COLO829 (cell line): ENCODE data around the gene NSD1.
A peak's percentile ranks its signal among the peaks of the same experiment; 100 is the strongest.
"Not testable (repeated sequence)": the region's sequence is repeated elsewhere in the genome, so short reads cannot be mapped to it uniquely, and the experiment has no call there.

Experiments
- DNase-seq: peaks from one replicate; pipeline ENCODE4 v3.0.0; 2012; ENCODE audit warnings: low spot score

NSD1 gene

GRCh38 chr5:177232358-177232757 lies 98.8 kb downstream of the NSD1 start:
- no peak for DNase-seq

- DNase-seq: no peak
Measured at GRCh38 chr5:177232761-177233160, 99.2 kb downstream of the NSD1 start.

- DNase-seq: no peak
Measured at GRCh38 chr5:177233206-177233605, 99.6 kb downstream of the NSD1 start.

- no peak for DNase-seq
Measured at GRCh38 chr5:177233802-177234201, 100.2 kb downstream of the NSD1 start.

- peak; percentile 1 for DNase-seq
Measured at GRCh38 chr5:177234841-177235240, 101.3 kb downstream of the NSD1 start.

GRCh38 chr5:177241768-177242167 lies 108.2 kb downstream of the NSD1 start:
- DNase-seq: no peak

- no peak for DNase-seq
Measured at GRCh38 chr5:177242304-177242703, 108.7 kb downstream of the NSD1 start.

- DNase-seq: no peak
Measured at GRCh38 chr5:177249761-177250537, 116.4 kb downstream of the NSD1 start.

GRCh38 chr5:177253252-177253651 lies 119.7 kb downstream of the NSD1 start:
- no peak for DNase-seq

GRCh38 chr5:177256296-177256695 lies 122.7 kb downstream of the NSD1 start:
- DNase-seq: no peak

- not testable (repeated sequence) for DNase-seq
Measured at GRCh38 chr5:177258711-177259110, 125.1 kb downstream of the NSD1 start.

- no peak for DNase-seq
Measured at GRCh38 chr5:177260961-177261360, 127.4 kb downstream of the NSD1 start.

GRCh38 chr5:177261510-177261909 lies 127.9 kb downstream of the NSD1 start:
- DNase-seq: no peak

GRCh38 chr5:177264178-177264577 lies 130.6 kb downstream of the NSD1 start:
- no peak for DNase-seq

- no peak for DNase-seq
Measured at GRCh38 chr5:177265395-177265794, 131.8 kb downstream of the NSD1 start.

- no peak for DNase-seq
Measured at GRCh38 chr5:177269232-177269895, 135.8 kb downstream of the NSD1 start.

GRCh38 chr5:177269976-177270375 lies 136.4 kb downstream of the NSD1 start:
- DNase-seq: no peak

GRCh38 chr5:177270653-177271052 lies 137.1 kb downstream of the NSD1 start:
- no peak for DNase-seq

GRCh38 chr5:177271113-177271512 lies 137.5 kb downstream of the NSD1 start:
- no peak for DNase-seq

- DNase-seq: no peak
Measured at GRCh38 chr5:177275883-177276282, 142.3 kb downstream of the NSD1 start.

GRCh38 chr5:177276886-177277285 lies 143.3 kb downstream of the NSD1 start:
- no peak for DNase-seq

- DNase-seq: no peak
Measured at GRCh38 chr5:177288191-177288590, 154.6 kb downstream of the NSD1 start.

- no peak for DNase-seq
Measured at GRCh38 chr5:177290816-177291596, 157.4 kb downstream of the NSD1 start.
